Kidney (tissue), 14 donors: ENCODE measurements around the gene ANXA8. TPM values are rescaled to one million over a fixed set of nuclear protein-coding genes. Genes with fewer than 3 reads are reported as not detected.

ENCODE experiments used
- DNase-seq, 5 donors: peaks; one replicate each; pipeline ENCODE4 v3.0.0-alpha.2; 2013 to 2020
- FAIRE-seq: peaks from 2 replicates; lab custom pipeline; 2012; peaks lifted over from hg19 to GRCh38; lab: Jason Lieb, UNC
- H3K27ac ChIP-seq, 2 donors: one replicate each; pipeline ENCODE4 v1.7.0; 2013; ENCODE audit warnings: low read depth in 2 of 2, low read length in 2 of 2, inconsistent platforms in 1 of 2
- H3K27me3 ChIP-seq: one replicate; pipeline ENCODE4 v1.7.1; 2013; ENCODE audit warnings: low read length, inconsistent platforms; ENCODE audit not compliant: control insufficient read depth, insufficient read depth
- H3K36me3 ChIP-seq, 3 donors: one replicate each; pipeline versions ENCODE4 v1.7.0 to v1.7.1; 2013; ENCODE audit warnings: low read length in 3 of 3, control low read depth in 1 of 3, inconsistent platforms in 1 of 3; ENCODE audit not compliant: insufficient read depth in 3 of 3, control insufficient read depth in 2 of 3
- H3K4me1 ChIP-seq, 3 donors: one replicate each; pipeline versions ENCODE4 v1.7.0 to v1.7.1; 2013; ENCODE audit warnings: low read length in 3 of 3, inconsistent platforms in 1 of 3, low read depth in 1 of 3; ENCODE audit not compliant: control insufficient read depth in 2 of 3, insufficient read depth in 2 of 3
- H3K4me3 ChIP-seq, 3 donors: one replicate each; pipeline versions ENCODE4 v1.7.0 to v1.8.1; 2013; ENCODE audit warnings: low read length in 3 of 3, control low read depth in 1 of 3, inconsistent platforms in 1 of 3
- H3K9ac ChIP-seq, 3 donors: one replicate each; pipeline versions ENCODE4 v1.7.0 to v1.7.1; 2013; ENCODE audit warnings: low read length in 3 of 3, control low read depth in 1 of 3, inconsistent platforms in 1 of 3
- H3K9me3 ChIP-seq, 3 donors: one replicate each; pipeline versions ENCODE4 v1.7.0 to v1.7.1; 2013; ENCODE audit warnings: low read length in 3 of 3, control low read depth in 1 of 3, inconsistent platforms in 1 of 3; ENCODE audit not compliant: control insufficient read depth in 2 of 3, insufficient read depth in 1 of 3
- CTCF ChIP-seq: IDR thresholded peaks from 3 replicates; pipeline ENCODE4 v1.5.1; 2012; ENCODE audit warnings: mild to moderate bottlenecking, moderate library complexity, borderline replicate concordance; ENCODE audit not compliant: insufficient read depth; ENCODE audit errors: extremely low read depth
- intact Hi-C: fragments of 100-400 bp; cut with DNase I; formaldehyde crosslinking; loops from one replicate; pipeline ENCODE4 v1.11.1; 2022
- polyA plus RNA-seq: library from polyadenylated mRNA; stranded (reverse); fragments of 350-450 nt; fragmentation: Illumina TruSeq; extraction: RNeasy Lipid Tissue Mini Kit (QIAGEN cat#74804); gene quantifications from one replicate; pipeline ENCODE4 v1.2.3, GENCODE V29; 2014; ENCODE audit warnings: low read depth, low replicate concordance; ENCODE audit not compliant: insufficient read depth
- total RNA-seq: library from RNA; stranded (reverse); fragmentation: NEBNext Ultra II Directional; extraction: Animal tissue kit (Norgen Biotek cat#: 25700); gene quantifications from one replicate; pipeline ENCODE4 v1.2.1, GENCODE V29; 2021
- donor health status: control.
- donor health status: control.
- donor health status: control.
- donor health status: control.
- donor health status: control.
- donor health status: DM: yes; HTN: yes; CAD: no.
- donor health status: Normal renal cell carcinoma (clear cell type).

The ANXA8 gene
- total and polyA plus RNA-seq, 2 donors from 2014 or later: 0.16 TPM; not detected in 1

GRCh38 chr10:47420305-47421056 lies 63.4 kb downstream of the ANXA8 start:
- TF ChIP-seq CTCF: no peak
- FAIRE-seq: no peak
- H3K27ac ChIP-seq: no peak overlapping the region
- no peaks in the 10 kb centered on the region for H3K4me1 ChIP-seq
- no peaks in the 10 kb centered on the region for H3K9me3 ChIP-seq
- H3K9ac ChIP-seq: no peak overlapping the region
- no peak overlapping the region for H3K4me3 ChIP-seq
- H3K27me3 ChIP-seq: no peaks in the 10 kb centered on the region
- intact Hi-C loops: no loop called here
- H3K36me3 ChIP-seq: no peaks in the 10 kb centered on the region
- DNase-seq: peak in 1 of 5 donors; percentile 49

DNA sequence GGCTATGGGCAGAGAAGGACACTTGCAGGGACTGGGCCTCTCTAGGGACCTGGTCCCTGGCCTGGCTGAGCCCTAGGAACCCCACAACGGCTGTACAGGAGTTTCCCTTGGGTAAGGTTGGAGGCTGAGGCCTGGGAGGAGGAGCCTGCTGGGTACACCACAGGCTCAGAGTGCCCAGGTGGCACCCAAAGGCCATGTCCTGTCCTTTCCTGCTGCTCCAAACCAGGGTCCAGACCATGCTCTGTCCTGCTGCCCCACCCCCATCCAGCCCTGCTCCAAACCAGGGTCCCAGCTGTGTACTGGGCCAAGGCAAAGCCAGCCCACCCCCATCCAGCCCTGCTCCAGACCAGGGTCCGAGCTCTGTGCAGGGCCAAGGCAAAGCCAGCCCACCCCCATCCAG lies 64.5 kb downstream of the ANXA8 start:
- Histone ChIP-seq H3K9me3 (no peaks in the 10 kb centered on the region), H3K4me3 (no peak overlapping the region), H3K4me1 (no peaks in the 10 kb centered on the region), H3K27ac (no peak overlapping the region), H3K9ac (no peak overlapping the region), H3K27me3 (no peaks in the 10 kb centered on the region), H3K36me3 (no peaks in the 10 kb centered on the region)
- peak in 1 of 5 donors; percentile 43 for DNase-seq
- intact Hi-C loops: no loop called here
- no peak for TF ChIP-seq CTCF
- FAIRE-seq: no peak

DNA sequence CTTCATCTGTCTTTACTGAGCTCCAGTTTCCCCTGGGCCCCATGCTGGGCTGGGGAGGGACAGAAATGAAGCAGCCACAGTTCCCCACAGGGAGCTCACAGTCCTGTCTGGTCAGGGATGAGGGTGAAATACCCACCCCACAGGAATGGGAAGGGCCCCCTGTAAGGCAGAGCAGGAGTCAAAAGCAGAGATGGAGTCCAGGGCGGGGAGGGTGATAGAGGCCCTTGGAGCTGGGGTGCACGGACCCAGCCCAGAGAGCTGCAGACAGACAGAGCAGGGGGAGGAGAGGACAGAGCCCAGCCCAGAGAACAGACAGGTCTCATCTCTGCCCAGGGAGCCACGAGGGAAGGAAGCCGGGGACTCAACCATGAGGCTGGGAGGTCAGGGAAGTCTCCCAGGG lies 64.9 kb downstream of the ANXA8 start:
- H3K9me3 ChIP-seq: no peaks in the 10 kb centered on the region
- FAIRE-seq (no peak), DNase-seq (peak in 1 of 5 donors; percentile 28)
- TF ChIP-seq CTCF: no peak
- intact Hi-C loops: no loop called here
- H3K4me3 ChIP-seq: no peak overlapping the region
- no peaks in the 10 kb centered on the region for H3K4me1 ChIP-seq
- H3K9ac ChIP-seq: no peak overlapping the region
- H3K36me3 ChIP-seq: no peaks in the 10 kb centered on the region
- H3K27me3 ChIP-seq: no peaks in the 10 kb centered on the region
- H3K27ac ChIP-seq: no peak overlapping the region

DNA sequence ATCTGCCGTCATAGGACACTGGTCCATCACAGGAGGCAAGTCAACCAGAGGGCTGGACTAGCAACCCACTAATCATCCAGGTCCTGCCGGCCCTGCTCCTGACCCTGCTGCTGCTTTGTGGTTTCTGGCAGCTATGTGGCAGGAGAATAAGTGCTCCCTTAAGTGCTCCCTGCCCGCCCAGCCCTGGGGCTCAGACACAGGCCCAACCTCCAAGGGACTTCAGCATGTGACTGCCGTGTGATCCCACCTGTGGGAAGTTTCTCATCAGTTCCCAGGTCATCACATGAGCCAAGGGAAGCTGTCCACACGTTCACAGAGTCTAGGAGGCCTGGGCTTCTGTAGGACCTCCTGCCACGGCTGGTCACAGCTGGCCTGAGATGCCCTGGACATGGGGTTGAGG lies 65.6 kb downstream of the ANXA8 start:
- no peaks in the 10 kb centered on the region for H3K9me3 ChIP-seq
- TF ChIP-seq CTCF: no peak
- H3K27ac ChIP-seq: no peak overlapping the region
- no peaks in the 10 kb centered on the region for H3K4me1 ChIP-seq
- H3K4me3 ChIP-seq: no peak overlapping the region
- no peaks in the 10 kb centered on the region for H3K36me3 ChIP-seq
- peak in 1 of 5 donors; percentile 68 for DNase-seq
- FAIRE-seq: no peak
- H3K9ac ChIP-seq: no peak overlapping the region
- no peaks in the 10 kb centered on the region for H3K27me3 ChIP-seq
- intact Hi-C loops: no loop called here
